ENCODE measurements around the gene ZNF337. TPM values are rescaled to one million over a fixed set of nuclear protein-coding genes. Genes with fewer than 3 reads are reported as not detected.

ZNF337 gene
- total and polyA plus RNA-seq, 2 of the 13 experiments (the other 11 are each of a cell fraction or from before 2014, with no cell fraction given) = 17.0 to 19.6 TPM

DNA sequence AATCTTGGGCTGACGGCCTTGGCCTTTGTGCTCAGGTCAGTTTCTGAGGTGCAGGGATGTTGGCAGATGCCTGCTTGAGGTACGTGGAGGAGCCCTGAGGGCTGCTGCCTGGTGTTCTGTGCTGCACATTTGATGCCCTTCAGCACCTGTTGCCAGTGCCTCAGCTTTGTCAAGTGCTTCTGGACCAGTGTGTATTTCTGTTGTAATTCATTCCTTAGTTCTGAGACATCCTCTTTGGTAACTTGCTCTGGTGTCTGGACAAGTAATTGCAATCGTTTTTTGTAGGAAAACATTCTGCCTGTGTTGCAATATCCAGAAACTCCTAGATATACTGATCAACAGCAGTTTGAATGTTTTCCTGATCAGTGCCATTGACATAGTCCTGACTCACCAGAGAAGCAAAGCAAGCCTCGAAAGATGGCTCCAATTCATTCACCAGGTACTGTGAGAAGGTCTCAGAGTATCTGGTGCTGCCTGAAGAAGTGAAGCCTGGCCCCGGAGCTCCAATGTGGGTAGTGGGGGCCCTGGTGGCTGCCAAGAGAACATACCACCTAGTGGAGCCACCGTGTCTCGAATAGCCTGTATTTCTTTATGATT is 26.7 kb downstream of the ZNF337 start (continued):
- TF ChIP-seq, protein P1, sequence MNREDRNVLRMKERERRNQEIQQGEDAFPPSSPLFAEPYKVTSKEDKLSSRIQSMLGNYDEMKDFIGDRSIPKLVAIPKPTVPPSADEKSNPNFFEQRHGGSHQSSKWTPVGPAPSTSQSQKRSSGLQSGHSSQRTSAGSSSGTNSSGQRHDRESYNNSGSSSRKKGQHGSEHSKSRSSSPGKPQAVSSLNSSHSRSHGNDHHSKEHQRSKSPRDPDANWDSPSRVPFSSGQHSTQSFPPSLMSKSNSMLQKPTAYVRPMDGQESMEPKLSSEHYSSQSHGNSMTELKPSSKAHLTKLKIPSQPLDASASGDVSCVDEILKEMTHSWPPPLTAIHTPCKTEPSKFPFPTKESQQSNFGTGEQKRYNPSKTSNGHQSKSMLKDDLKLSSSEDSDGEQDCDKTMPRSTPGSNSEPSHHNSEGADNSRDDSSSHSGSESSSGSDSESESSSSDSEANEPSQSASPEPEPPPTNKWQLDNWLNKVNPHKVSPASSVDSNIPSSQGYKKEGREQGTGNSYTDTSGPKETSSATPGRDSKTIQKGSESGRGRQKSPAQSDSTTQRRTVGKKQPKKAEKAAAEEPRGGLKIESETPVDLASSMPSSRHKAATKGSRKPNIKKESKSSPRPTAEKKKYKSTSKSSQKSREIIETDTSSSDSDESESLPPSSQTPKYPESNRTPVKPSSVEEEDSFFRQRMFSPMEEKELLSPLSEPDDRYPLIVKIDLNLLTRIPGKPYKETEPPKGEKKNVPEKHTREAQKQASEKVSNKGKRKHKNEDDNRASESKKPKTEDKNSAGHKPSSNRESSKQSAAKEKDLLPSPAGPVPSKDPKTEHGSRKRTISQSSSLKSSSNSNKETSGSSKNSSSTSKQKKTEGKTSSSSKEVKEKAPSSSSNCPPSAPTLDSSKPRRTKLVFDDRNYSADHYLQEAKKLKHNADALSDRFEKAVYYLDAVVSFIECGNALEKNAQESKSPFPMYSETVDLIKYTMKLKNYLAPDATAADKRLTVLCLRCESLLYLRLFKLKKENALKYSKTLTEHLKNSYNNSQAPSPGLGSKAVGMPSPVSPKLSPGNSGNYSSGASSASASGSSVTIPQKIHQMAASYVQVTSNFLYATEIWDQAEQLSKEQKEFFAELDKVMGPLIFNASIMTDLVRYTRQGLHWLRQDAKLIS (CRISPR knock-in tag; IDR thresholded peaks at IDR 0.05) = no peak
- TF ChIP-seq ZNF567 (CRISPR knock-in tag; IDR thresholded peaks at IDR 0.05; ENCODE audit: borderline replicate concordance) = no peak
- TF ChIP-seq NFKB2 (CRISPR knock-in tag; IDR thresholded peaks at IDR 0.05; ENCODE audit: borderline replicate concordance) = no peak
- no peak for TF ChIP-seq GATAD2A (CRISPR knock-in tag; IDR thresholded peaks at IDR 0.05)
- no peak for TF ChIP-seq ZNF335 (CRISPR knock-in tag; IDR thresholded peaks at IDR 0.05)
- TF ChIP-seq TBX2 (CRISPR knock-in tag; IDR thresholded peaks at IDR 0.05; ENCODE audit: borderline replicate concordance) = no peak
- 0 out of 2 replicates have a peak, but pooled peaks have one; percentile 33 for TF ChIP-seq ARNTL (CRISPR knock-in tag; IDR thresholded peaks at IDR 0.05)
- TF ChIP-seq, protein P2, sequence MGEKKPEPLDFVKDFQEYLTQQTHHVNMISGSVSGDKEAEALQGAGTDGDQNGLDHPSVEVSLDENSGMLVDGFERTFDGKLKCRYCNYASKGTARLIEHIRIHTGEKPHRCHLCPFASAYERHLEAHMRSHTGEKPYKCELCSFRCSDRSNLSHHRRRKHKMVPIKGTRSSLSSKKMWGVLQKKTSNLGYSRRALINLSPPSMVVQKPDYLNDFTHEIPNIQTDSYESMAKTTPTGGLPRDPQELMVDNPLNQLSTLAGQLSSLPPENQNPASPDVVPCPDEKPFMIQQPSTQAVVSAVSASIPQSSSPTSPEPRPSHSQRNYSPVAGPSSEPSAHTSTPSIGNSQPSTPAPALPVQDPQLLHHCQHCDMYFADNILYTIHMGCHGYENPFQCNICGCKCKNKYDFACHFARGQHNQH (CRISPR knock-in tag; IDR thresholded peaks at IDR 0.05) = no peak
- TF ChIP-seq MXI1 (IDR thresholded peaks at IDR 0.05; ENCODE audit: borderline replicate concordance, low read depth, low read length) = no peak
- no peak for TF ChIP-seq ZNF431 (CRISPR knock-in tag; IDR thresholded peaks at IDR 0.05; ENCODE audit: borderline replicate concordance, low read depth)
- TF ChIP-seq RORA (CRISPR knock-in tag; IDR thresholded peaks at IDR 0.05) = no peak
- TF ChIP-seq, protein P3, sequence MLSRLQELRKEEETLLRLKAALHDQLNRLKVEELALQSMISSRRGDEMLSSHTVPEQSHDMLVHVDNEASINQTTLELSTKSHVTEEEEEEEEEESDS (CRISPR knock-in tag; IDR thresholded peaks at IDR 0.05; ENCODE audit: borderline replicate concordance) = 0 out of 2 replicates have a peak, but pooled peaks have one; percentile 46
- TF ChIP-seq YEATS4 (CRISPR knock-in tag; IDR thresholded peaks at IDR 0.05; ENCODE audit: borderline replicate concordance) = 0 out of 2 replicates have a peak, but pooled peaks have one; percentile 22
- no peak for TF ChIP-seq YEATS2 (CRISPR knock-in tag; IDR thresholded peaks at IDR 0.05; ENCODE audit: borderline replicate concordance)
- TF ChIP-seq, protein P4, sequence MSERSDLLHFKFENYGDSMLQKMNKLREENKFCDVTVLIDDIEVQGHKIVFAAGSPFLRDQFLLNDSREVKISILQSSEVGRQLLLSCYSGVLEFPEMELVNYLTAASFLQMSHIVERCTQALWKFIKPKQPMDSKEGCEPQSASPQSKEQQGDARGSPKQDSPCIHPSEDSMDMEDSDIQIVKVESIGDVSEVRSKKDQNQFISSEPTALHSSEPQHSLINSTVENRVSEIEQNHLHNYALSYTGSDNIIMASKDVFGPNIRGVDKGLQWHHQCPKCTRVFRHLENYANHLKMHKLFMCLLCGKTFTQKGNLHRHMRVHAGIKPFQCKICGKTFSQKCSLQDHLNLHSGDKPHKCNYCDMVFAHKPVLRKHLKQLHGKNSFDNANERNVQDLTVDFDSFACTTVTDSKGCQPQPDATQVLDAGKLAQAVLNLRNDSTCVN (CRISPR knock-in tag; IDR thresholded peaks at IDR 0.05; ENCODE audit: borderline replicate concordance) = 0 out of 2 replicates have a peak, but pooled peaks have one; percentile 41
- peak in 1 of 2 experiments; percentile 9; a peak in 1 of 4 replicates for TF ChIP-seq EP300 (IDR thresholded peaks at IDR 0.05; ENCODE audit: low read depth in 2 of 2, low read length in 2 of 2)
- no peak for TF ChIP-seq EP300 (CRISPR knock-in tag; IDR thresholded peaks at IDR 0.05; ENCODE audit: borderline replicate concordance)
- TF ChIP-seq, protein P5, sequence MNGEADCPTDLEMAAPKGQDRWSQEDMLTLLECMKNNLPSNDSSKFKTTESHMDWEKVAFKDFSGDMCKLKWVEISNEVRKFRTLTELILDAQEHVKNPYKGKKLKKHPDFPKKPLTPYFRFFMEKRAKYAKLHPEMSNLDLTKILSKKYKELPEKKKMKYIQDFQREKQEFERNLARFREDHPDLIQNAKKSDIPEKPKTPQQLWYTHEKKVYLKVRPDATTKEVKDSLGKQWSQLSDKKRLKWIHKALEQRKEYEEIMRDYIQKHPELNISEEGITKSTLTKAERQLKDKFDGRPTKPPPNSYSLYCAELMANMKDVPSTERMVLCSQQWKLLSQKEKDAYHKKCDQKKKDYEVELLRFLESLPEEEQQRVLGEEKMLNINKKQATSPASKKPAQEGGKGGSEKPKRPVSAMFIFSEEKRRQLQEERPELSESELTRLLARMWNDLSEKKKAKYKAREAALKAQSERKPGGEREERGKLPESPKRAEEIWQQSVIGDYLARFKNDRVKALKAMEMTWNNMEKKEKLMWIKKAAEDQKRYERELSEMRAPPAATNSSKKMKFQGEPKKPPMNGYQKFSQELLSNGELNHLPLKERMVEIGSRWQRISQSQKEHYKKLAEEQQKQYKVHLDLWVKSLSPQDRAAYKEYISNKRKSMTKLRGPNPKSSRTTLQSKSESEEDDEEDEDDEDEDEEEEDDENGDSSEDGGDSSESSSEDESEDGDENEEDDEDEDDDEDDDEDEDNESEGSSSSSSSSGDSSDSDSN (CRISPR knock-in tag; IDR thresholded peaks at IDR 0.05) = no peak
- TF ChIP-seq FOXA3 (CRISPR knock-in tag; IDR thresholded peaks at IDR 0.05) = peak; percentile 23; the same call in 1 of the 2 replicates
- TF ChIP-seq MYNN (CRISPR knock-in tag; IDR thresholded peaks at IDR 0.05; ENCODE audit: low read depth) = no peak
- no peak for TF ChIP-seq PAX8 (CRISPR knock-in tag; IDR thresholded peaks at IDR 0.05; ENCODE audit: borderline replicate concordance)
